WTC11 (cell line): ENCODE measurements around the gene PXN. TPM values are rescaled to one million over a fixed set of nuclear protein-coding genes. Genes with fewer than 3 reads are reported as not detected.
A peak's percentile ranks its signal among the peaks of the same experiment; 100 is the strongest.

Experiments
- CREM ChIP-seq: sonication (generic); formaldehyde crosslinking; IDR thresholded peaks from 2 replicates; pipeline ENCODE4 v1.8.1; 2022; ENCODE audit warnings: mild to moderate bottlenecking, missing genetic modification reagents, moderate library complexity
- EMX1 ChIP-seq: fragments of 250-450 bp; sonication (Bioruptor Pico); IDR thresholded peaks from 2 replicates; pipeline ENCODE4 v1.8.0; 2021; ENCODE audit warnings: mild to moderate bottlenecking
- JAZF1 ChIP-seq: fragments of 250-450 bp; sonication (Bioruptor Pico); IDR thresholded peaks from 2 replicates; pipeline ENCODE4 v1.9.0; 2021; ENCODE audit warnings: moderate library complexity, mild to moderate bottlenecking, inconsistent platforms
- KAT7 ChIP-seq: sonication (generic); formaldehyde crosslinking; IDR thresholded peaks from 2 replicates; pipeline ENCODE4 v1.8.1; 2023; ENCODE audit warnings: missing genetic modification reagents, mild to moderate bottlenecking, borderline replicate concordance
- NR1H2 ChIP-seq: sonication (generic); formaldehyde crosslinking; IDR thresholded peaks from 2 replicates; pipeline ENCODE4 v1.9.0; 2021; ENCODE audit warnings: mild to moderate bottlenecking, moderate library complexity, missing genetic modification reagents
- NR2C2 ChIP-seq: sonication (generic); formaldehyde crosslinking; IDR thresholded peaks from 2 replicates; pipeline ENCODE4 v1.8.0; 2022; ENCODE audit warnings: mild to moderate bottlenecking, missing genetic modification reagents
- RELA ChIP-seq: sonication (generic); formaldehyde crosslinking; IDR thresholded peaks from 2 replicates; pipeline ENCODE4 v1.8.1; 2022; ENCODE audit warnings: missing genetic modification reagents, mild to moderate bottlenecking, borderline replicate concordance
- SMAD4 ChIP-seq: sonication (generic); formaldehyde crosslinking; IDR thresholded peaks from 2 replicates; pipeline ENCODE4 v1.8.0; 2022; ENCODE audit warnings: mild to moderate bottlenecking, missing genetic modification reagents
- TCF7 ChIP-seq: sonication (generic); formaldehyde crosslinking; IDR thresholded peaks from 2 replicates; pipeline ENCODE4 v1.8.0; 2022; ENCODE audit warnings: mild to moderate bottlenecking, low read depth, missing genetic modification reagents, moderate library complexity
- ZNF219 ChIP-seq: sonication (generic); formaldehyde crosslinking; IDR thresholded peaks from 2 replicates; pipeline ENCODE4 v1.8.0; 2023; ENCODE audit warnings: missing genetic modification reagents, mild to moderate bottlenecking, borderline replicate concordance
- ZNF671 ChIP-seq: fragments of 250-450 bp; sonication (Bioruptor Pico); IDR thresholded peaks from 2 replicates; pipeline ENCODE4 v1.8.0; 2021; ENCODE audit warnings: mild to moderate bottlenecking
- total RNA-seq: library from RNA; stranded (reverse); gene quantifications from 3 replicates; pipeline ENCODE4 v1.2.3, GENCODE V29; 2021
- TF ChIP-seq, protein P1 (sequence below): sonication (generic); formaldehyde crosslinking; IDR thresholded peaks from 2 replicates; pipeline ENCODE4 v1.8.1; 2022; ENCODE audit warnings: mild to moderate bottlenecking, moderate library complexity, missing genetic modification reagents
- TF ChIP-seq, protein P2 (sequence below): sonication (generic); formaldehyde crosslinking; IDR thresholded peaks from 2 replicates; pipeline ENCODE4 v1.8.1; 2023; ENCODE audit warnings: mild to moderate bottlenecking, missing genetic modification reagents
- TF ChIP-seq, protein P3 (sequence below): sonication (generic); formaldehyde crosslinking; IDR thresholded peaks from 2 replicates; pipeline ENCODE4 v1.8.0; 2023; ENCODE audit warnings: missing genetic modification reagents, mild to moderate bottlenecking, borderline replicate concordance
- TF ChIP-seq, protein P4 (sequence below): fragments of 200-600 bp; IDR thresholded peaks from 2 replicates; pipeline ENCODE4 v1.8.0; 2022; ENCODE audit warnings: antibody characterized with exemption
- TF ChIP-seq, protein P5 (sequence below): sonication (generic); formaldehyde crosslinking; IDR thresholded peaks from 2 replicates; pipeline ENCODE4 v1.8.1; 2022; ENCODE audit warnings: low read depth, missing genetic modification reagents, borderline replicate concordance
- TF ChIP-seq, protein P6 (sequence below): fragments of 250-450 bp; sonication (Bioruptor Pico); IDR thresholded peaks from 2 replicates; pipeline ENCODE4 v1.9.0; 2021; ENCODE audit warnings: mild to moderate bottlenecking
- TF ChIP-seq, protein P7 (sequence below): sonication (generic); formaldehyde crosslinking; IDR thresholded peaks from 2 replicates; pipeline ENCODE4 v1.8.0; 2023; ENCODE audit warnings: missing genetic modification reagents
- TF ChIP-seq, protein P8 (sequence below): sonication (generic); formaldehyde crosslinking; IDR thresholded peaks from 2 replicates; pipeline ENCODE4 v1.8.0; 2022; ENCODE audit warnings: mild to moderate bottlenecking, missing genetic modification reagents
- TF ChIP-seq, protein P9 (sequence below): sonication (generic); formaldehyde crosslinking; IDR thresholded peaks from 2 replicates; pipeline ENCODE4 v1.8.1; 2022; ENCODE audit warnings: low read depth, mild to moderate bottlenecking, moderate library complexity, missing genetic modification reagents, borderline replicate concordance

PXN gene
- total RNA-seq, 1 experiment from 2014 or later = 132 TPM

DNA sequence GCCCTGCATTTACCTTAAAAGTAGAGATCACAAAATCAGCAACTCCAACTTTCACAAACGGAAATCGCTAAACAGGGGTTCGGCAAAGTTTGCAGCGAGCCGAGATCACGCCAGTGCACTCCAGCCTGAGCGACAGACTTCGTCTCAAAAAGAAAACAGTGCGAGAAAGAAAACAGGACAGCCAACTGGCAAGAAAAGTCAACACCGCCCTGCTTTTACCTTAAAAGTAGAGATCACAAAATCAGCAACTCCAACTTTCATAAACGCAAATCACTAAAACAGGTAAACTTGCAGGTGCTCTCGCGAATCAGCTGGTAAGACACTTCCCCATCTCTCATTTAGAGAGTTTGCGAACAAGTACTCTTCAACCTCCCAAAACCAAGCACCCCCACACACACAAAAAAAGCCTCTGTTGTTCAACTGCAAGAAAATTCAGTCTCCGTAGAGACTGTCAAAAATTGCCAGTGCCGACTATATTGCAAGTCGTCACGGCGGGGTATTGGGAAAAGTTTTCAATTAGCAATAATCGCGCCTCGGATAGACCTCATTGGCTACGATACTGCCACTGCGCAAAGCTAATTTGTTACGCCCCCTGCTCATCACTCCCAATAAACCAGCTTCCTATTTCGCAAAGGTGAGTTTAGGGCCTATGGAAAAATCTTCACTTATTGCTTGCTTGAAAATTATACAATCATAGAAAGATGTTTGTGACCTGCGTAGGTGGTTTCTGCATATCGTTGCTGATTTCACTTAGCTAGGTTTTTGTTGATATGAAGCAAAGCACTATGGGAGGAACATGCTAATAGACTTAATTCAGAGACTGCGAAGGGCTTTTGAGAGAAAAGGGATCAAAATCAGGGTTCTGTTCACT lies 27.4 kb upstream of the PXN start, which contains the start of gene RNU4-1 (continued):
- TF ChIP-seq, protein P1, sequence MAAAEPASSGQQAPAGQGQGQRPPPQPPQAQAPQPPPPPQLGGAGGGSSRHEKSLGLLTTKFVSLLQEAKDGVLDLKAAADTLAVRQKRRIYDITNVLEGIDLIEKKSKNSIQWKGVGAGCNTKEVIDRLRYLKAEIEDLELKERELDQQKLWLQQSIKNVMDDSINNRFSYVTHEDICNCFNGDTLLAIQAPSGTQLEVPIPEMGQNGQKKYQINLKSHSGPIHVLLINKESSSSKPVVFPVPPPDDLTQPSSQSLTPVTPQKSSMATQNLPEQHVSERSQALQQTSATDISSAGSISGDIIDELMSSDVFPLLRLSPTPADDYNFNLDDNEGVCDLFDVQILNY (CRISPR knock-in tag) = no peak
- TF ChIP-seq, protein P2, sequence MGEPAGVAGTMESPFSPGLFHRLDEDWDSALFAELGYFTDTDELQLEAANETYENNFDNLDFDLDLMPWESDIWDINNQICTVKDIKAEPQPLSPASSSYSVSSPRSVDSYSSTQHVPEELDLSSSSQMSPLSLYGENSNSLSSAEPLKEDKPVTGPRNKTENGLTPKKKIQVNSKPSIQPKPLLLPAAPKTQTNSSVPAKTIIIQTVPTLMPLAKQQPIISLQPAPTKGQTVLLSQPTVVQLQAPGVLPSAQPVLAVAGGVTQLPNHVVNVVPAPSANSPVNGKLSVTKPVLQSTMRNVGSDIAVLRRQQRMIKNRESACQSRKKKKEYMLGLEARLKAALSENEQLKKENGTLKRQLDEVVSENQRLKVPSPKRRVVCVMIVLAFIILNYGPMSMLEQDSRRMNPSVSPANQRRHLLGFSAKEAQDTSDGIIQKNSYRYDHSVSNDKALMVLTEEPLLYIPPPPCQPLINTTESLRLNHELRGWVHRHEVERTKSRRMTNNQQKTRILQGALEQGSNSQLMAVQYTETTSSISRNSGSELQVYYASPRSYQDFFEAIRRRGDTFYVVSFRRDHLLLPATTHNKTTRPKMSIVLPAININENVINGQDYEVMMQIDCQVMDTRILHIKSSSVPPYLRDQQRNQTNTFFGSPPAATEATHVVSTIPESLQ (CRISPR knock-in tag) = no peak
- TF ChIP-seq ZNF219 (CRISPR knock-in tag) = peak; percentile 55; the same call in 1 of the 2 replicates
- TF ChIP-seq CREM (CRISPR knock-in tag) = peak; percentile 78
- no peak for TF ChIP-seq NR2C2 (CRISPR knock-in tag)
- TF ChIP-seq, protein P3, sequence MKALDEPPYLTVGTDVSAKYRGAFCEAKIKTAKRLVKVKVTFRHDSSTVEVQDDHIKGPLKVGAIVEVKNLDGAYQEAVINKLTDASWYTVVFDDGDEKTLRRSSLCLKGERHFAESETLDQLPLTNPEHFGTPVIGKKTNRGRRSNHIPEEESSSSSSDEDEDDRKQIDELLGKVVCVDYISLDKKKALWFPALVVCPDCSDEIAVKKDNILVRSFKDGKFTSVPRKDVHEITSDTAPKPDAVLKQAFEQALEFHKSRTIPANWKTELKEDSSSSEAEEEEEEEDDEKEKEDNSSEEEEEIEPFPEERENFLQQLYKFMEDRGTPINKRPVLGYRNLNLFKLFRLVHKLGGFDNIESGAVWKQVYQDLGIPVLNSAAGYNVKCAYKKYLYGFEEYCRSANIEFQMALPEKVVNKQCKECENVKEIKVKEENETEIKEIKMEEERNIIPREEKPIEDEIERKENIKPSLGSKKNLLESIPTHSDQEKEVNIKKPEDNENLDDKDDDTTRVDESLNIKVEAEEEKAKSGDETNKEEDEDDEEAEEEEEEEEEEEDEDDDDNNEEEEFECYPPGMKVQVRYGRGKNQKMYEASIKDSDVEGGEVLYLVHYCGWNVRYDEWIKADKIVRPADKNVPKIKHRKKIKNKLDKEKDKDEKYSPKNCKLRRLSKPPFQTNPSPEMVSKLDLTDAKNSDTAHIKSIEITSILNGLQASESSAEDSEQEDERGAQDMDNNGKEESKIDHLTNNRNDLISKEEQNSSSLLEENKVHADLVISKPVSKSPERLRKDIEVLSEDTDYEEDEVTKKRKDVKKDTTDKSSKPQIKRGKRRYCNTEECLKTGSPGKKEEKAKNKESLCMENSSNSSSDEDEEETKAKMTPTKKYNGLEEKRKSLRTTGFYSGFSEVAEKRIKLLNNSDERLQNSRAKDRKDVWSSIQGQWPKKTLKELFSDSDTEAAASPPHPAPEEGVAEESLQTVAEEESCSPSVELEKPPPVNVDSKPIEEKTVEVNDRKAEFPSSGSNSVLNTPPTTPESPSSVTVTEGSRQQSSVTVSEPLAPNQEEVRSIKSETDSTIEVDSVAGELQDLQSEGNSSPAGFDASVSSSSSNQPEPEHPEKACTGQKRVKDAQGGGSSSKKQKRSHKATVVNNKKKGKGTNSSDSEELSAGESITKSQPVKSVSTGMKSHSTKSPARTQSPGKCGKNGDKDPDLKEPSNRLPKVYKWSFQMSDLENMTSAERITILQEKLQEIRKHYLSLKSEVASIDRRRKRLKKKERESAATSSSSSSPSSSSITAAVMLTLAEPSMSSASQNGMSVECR (CRISPR knock-in tag) = peak; percentile 87
- peak; percentile 69; the same call in 1 of the 2 replicates for TF ChIP-seq JAZF1 (CRISPR knock-in tag)
- peak; percentile 96 for TF ChIP-seq EMX1
- TF ChIP-seq NR1H2 (CRISPR knock-in tag) = no peak
- TF ChIP-seq, protein P4, sequence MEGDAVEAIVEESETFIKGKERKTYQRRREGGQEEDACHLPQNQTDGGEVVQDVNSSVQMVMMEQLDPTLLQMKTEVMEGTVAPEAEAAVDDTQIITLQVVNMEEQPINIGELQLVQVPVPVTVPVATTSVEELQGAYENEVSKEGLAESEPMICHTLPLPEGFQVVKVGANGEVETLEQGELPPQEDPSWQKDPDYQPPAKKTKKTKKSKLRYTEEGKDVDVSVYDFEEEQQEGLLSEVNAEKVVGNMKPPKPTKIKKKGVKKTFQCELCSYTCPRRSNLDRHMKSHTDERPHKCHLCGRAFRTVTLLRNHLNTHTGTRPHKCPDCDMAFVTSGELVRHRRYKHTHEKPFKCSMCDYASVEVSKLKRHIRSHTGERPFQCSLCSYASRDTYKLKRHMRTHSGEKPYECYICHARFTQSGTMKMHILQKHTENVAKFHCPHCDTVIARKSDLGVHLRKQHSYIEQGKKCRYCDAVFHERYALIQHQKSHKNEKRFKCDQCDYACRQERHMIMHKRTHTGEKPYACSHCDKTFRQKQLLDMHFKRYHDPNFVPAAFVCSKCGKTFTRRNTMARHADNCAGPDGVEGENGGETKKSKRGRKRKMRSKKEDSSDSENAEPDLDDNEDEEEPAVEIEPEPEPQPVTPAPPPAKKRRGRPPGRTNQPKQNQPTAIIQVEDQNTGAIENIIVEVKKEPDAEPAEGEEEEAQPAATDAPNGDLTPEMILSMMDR = no peak
- TF ChIP-seq SMAD4 (CRISPR knock-in tag) = peak; percentile 81; the same call in 1 of the 2 replicates
- TF ChIP-seq ZNF671 (CRISPR knock-in tag) = peak; percentile 95
- TF ChIP-seq, protein P5, sequence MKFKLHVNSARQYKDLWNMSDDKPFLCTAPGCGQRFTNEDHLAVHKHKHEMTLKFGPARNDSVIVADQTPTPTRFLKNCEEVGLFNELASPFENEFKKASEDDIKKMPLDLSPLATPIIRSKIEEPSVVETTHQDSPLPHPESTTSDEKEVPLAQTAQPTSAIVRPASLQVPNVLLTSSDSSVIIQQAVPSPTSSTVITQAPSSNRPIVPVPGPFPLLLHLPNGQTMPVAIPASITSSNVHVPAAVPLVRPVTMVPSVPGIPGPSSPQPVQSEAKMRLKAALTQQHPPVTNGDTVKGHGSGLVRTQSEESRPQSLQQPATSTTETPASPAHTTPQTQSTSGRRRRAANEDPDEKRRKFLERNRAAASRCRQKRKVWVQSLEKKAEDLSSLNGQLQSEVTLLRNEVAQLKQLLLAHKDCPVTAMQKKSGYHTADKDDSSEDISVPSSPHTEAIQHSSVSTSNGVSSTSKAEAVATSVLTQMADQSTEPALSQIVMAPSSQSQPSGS = no peak
- no peak for TF ChIP-seq KAT7 (CRISPR knock-in tag)
- TF ChIP-seq, protein P6, sequence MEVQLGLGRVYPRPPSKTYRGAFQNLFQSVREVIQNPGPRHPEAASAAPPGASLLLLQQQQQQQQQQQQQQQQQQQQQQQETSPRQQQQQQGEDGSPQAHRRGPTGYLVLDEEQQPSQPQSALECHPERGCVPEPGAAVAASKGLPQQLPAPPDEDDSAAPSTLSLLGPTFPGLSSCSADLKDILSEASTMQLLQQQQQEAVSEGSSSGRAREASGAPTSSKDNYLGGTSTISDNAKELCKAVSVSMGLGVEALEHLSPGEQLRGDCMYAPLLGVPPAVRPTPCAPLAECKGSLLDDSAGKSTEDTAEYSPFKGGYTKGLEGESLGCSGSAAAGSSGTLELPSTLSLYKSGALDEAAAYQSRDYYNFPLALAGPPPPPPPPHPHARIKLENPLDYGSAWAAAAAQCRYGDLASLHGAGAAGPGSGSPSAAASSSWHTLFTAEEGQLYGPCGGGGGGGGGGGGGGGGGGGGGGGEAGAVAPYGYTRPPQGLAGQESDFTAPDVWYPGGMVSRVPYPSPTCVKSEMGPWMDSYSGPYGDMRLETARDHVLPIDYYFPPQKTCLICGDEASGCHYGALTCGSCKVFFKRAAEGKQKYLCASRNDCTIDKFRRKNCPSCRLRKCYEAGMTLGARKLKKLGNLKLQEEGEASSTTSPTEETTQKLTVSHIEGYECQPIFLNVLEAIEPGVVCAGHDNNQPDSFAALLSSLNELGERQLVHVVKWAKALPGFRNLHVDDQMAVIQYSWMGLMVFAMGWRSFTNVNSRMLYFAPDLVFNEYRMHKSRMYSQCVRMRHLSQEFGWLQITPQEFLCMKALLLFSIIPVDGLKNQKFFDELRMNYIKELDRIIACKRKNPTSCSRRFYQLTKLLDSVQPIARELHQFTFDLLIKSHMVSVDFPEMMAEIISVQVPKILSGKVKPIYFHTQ = peak; percentile 95
- TF ChIP-seq TCF7 (CRISPR knock-in tag) = no peak
- TF ChIP-seq, protein P7, sequence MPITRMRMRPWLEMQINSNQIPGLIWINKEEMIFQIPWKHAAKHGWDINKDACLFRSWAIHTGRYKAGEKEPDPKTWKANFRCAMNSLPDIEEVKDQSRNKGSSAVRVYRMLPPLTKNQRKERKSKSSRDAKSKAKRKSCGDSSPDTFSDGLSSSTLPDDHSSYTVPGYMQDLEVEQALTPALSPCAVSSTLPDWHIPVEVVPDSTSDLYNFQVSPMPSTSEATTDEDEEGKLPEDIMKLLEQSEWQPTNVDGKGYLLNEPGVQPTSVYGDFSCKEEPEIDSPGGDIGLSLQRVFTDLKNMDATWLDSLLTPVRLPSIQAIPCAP = no peak; the same call in none of the 2 replicates
- TF ChIP-seq RELA (CRISPR knock-in tag) = no peak
- TF ChIP-seq, protein P8, sequence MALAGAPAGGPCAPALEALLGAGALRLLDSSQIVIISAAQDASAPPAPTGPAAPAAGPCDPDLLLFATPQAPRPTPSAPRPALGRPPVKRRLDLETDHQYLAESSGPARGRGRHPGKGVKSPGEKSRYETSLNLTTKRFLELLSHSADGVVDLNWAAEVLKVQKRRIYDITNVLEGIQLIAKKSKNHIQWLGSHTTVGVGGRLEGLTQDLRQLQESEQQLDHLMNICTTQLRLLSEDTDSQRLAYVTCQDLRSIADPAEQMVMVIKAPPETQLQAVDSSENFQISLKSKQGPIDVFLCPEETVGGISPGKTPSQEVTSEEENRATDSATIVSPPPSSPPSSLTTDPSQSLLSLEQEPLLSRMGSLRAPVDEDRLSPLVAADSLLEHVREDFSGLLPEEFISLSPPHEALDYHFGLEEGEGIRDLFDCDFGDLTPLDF = no peak; the same call in 1 of the 2 replicates
- TF ChIP-seq, protein P9, sequence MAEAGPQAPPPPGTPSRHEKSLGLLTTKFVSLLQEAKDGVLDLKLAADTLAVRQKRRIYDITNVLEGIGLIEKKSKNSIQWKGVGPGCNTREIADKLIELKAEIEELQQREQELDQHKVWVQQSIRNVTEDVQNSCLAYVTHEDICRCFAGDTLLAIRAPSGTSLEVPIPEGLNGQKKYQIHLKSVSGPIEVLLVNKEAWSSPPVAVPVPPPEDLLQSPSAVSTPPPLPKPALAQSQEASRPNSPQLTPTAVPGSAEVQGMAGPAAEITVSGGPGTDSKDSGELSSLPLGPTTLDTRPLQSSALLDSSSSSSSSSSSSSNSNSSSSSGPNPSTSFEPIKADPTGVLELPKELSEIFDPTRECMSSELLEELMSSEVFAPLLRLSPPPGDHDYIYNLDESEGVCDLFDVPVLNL (CRISPR knock-in tag) = no peak
